Heart left ventricle (tissue), 13 donors: ENCODE data around the gene DNAJC28.

Experiments
- CTCF ChIP-seq, 12 donors: fragments of 200-600 bp; sonication (generic) in 4 of 12; IDR thresholded peaks; one replicate each; pipeline versions ENCODE4 v1.5.0 to v1.8.0; 2018 to 2022; ENCODE audit warnings: antibody characterized with exemption in 12 of 12, mild to moderate bottlenecking in 5 of 12
- POLR2A ChIP-seq, 2 donors: fragments of 450-650 bp; IDR thresholded peaks; one replicate each; pipeline ENCODE4 v1.6.1; 2017; ENCODE audit warnings: antibody characterized with exemption in 2 of 2, mild to moderate bottlenecking in 2 of 2, moderate library complexity in 2 of 2
- donor health status: ischemic (EF 13 %, LVEDD 7.1; RV severe dilation, severe dysfunction).
- donor health status: DM: no; HTN: yes; CAD: no.
- donor health status: DM: no; HTN: no; CAD: no.
- donor health status: ischemic (EF 25% LVEDD 6.9; RV normal size, moderate dysfunction).
- donor health status: ischemic (EF 25% LVEDD 5.7; RV mildly dilated, moderate dysfunction).
- donor health status: ischemic (EF 35%, LVEDD 5.7; RV mildly dilated, moderate dysfunction).
- donor health status: nonischemic (EF 11% LVEDD 7.7; RV severe dilation, severe dysfunction).
- donor health status: DM: yes; HTN: yes; CAD: no.
- donor health status: PGD.
- donor health status: ischemic (EF 29% LVEDD 5.4; RV normal size, mild dysfunction).
- donor health status: nonischemic (EF 23%, LVEDD 6.1; RV moderate dilation, normal function).

GRCh38 chr21:33487996-33488395 lies 3.5 kb downstream of the DNAJC28 start:
- TF ChIP-seq CTCF (IDR thresholded peaks at IDR 0.05) = no peak
- TF ChIP-seq POLR2A (IDR thresholded peaks at IDR 0.05) = no peak
